Psoas muscle (tissue), 8 donors: ENCODE results near the gene WNT3A. TPM values are rescaled to one million over a fixed set of nuclear protein-coding genes. Genes with fewer than 3 reads are reported as not detected.

ENCODE experiments used
- ATAC-seq, 4 donors: fragments of 200-7000 bp; cut with Tn5 transposase; one replicate each; pipeline ENCODE4 v1.9.1; 2020; ENCODE audit warnings: moderate library complexity in 3 of 4, mild to moderate bottlenecking in 2 of 4
- DNase-seq, 2 donors: peaks; one replicate each; pipeline ENCODE4 v3.0.0-alpha.2; 2020
- H3K27ac ChIP-seq: fragments of 200-600 bp; one replicate; pipeline ENCODE4 v1.8.0; 2022
- H3K27me3 ChIP-seq, 3 donors: fragments of 200-600 bp in 1 of 3; one replicate each; pipeline versions ENCODE4 v1.6.1 to v1.8.0; 2013 to 2022; ENCODE audit warnings: low read length in 2 of 3, mild to moderate bottlenecking in 2 of 3, moderate library complexity in 1 of 3; ENCODE audit not compliant: insufficient read depth in 3 of 3
- H3K36me3 ChIP-seq, 2 donors: fragments of 200-600 bp in 1 of 2; one replicate each; pipeline versions ENCODE4 v1.6.1 to v1.8.0; 2013 to 2022; ENCODE audit warnings: low read depth in 1 of 2, mild to moderate bottlenecking in 1 of 2, moderate library complexity in 1 of 2; ENCODE audit not compliant: insufficient read depth in 1 of 2
- H3K4me1 ChIP-seq: fragments of 200-600 bp; one replicate; pipeline ENCODE4 v1.8.0; 2022
- H3K4me3 ChIP-seq: fragments of 200-600 bp; one replicate; pipeline ENCODE4 v1.8.0; 2022; ENCODE audit warnings: mild to moderate bottlenecking
- H3K9me3 ChIP-seq: fragments of 200-600 bp; one replicate; pipeline ENCODE4 v1.8.0; 2022
- WGBS, 3 donors: extraction: QIAGEN DNeasy Blood & Tissue Kit; methylation state at CpG; one replicate each; pipeline versions ENCODE4 v1.1.6 to v1.1.7; 2013; 5-methylcytosine and 5-hydroxymethylcytosine counted together
- intact Hi-C, 2 donors: fragments of 100-400 bp; cut with DNase I; formaldehyde crosslinking; loops; one replicate each; pipeline versions ENCODE4 v1.11.0 to v1.14.2; 2022
- polyA plus RNA-seq, 3 donors: library from polyadenylated mRNA; stranded (reverse); fragments of 200-250 nt; gene quantifications; one replicate each; pipeline ENCODE4 v1.2.3, GENCODE V29; 2013
- total RNA-seq, 4 donors: library from RNA; stranded (reverse); fragmentation: NEBNext Ultra II Directional in 2 of 4; extraction: Animal tissue kit (Norgen Biotek cat#: 25700) in 2 of 4; gene quantifications; one replicate each; pipeline versions ENCODE4 v1.2.1 to v1.2.4, GENCODE V29; 2021 to 2023
- TF ChIP-seq, protein P1 (sequence below): fragments of 200-600 bp; IDR thresholded peaks from one replicate; pipeline ENCODE4 v1.8.0; 2022; ENCODE audit warnings: antibody characterized with exemption
- donor health status: healthy with polysubstance abuse.
- donor health status: DM: no; HTN: no; CAD: no; lungs with moderate emphysema.
- donor health status: Bipolar disorder and iron deficiency.
- donor health status: healthy.
- donor health status: DM: yes; HTN: yes; CAD: no.
- donor health status: DM: no; HTN: no; CAD: no.
- donor health status: DM: no; HTN: no; CAD: no.
- donor health status: DM: yes; HTN: yes; CAD: no.

WNT3A gene
- total and polyA plus RNA-seq, 7 donors, result not detected

DNA sequence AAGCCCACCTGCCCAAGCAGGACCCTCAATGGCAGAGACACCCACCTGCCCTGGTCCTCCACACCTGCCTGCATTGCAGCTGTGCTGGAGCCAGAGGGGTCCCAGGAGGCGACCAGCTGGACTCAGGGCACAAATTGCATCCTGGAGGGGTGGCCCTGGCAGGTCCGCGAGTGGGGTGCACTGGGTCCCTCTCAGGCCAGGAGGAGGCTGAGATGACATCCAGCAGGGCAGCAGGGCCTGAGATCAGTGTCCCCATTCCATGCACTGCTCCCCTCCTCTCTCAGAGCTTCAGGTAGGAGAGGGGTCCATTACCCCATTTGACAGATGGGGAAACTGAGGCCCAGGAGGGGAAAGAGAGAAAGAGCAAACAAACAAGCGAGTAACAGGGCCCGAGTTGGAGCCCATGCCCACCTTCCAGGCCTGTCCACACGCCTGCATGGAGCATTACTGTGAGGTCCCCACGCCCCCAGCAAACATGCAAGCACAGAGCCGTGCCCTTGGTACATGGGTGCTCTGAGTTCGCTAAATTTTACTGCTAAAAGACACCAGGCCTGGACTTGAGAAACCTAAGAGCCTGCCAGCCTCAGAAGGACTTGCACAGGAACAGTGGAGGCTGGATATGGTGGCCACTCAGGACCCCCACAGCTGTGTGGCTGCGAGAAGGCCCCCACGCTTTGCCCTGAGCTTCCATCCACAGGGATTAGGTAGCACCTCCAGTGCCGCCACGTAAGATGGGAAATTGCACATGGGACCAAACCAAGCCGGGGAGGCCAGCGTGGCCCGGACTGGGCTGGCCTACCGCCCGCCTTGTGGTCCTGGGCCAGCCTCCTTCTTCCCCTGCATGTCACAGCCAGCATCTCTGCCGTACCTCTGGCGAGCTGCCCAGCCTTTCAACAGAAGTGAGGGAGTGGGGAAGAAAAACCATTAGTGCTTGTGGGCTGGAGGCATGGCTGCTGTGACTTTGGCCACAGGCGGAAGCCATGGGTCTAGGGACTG, 7.4 kb downstream of the WNT3A start:
- no peak overlapping the region for H3K4me3 ChIP-seq
- H3K27ac ChIP-seq, result no peak overlapping the region
- peaks cover 0 to 13% (median 5%) of the 10 kb centered on the region in 3 donors for H3K27me3 ChIP-seq
- no peaks in the 10 kb centered on the region for H3K9me3 ChIP-seq
- intact Hi-C loops, result no loop called here
- DNase-seq (peak in 1 of 2 donors; percentile 51), ATAC-seq (no peak)
- H3K4me1 ChIP-seq, result peaks cover 9% of the 10 kb centered on the region
- no peaks in the 10 kb centered on the region for H3K36me3 ChIP-seq
- TF ChIP-seq, protein P1, sequence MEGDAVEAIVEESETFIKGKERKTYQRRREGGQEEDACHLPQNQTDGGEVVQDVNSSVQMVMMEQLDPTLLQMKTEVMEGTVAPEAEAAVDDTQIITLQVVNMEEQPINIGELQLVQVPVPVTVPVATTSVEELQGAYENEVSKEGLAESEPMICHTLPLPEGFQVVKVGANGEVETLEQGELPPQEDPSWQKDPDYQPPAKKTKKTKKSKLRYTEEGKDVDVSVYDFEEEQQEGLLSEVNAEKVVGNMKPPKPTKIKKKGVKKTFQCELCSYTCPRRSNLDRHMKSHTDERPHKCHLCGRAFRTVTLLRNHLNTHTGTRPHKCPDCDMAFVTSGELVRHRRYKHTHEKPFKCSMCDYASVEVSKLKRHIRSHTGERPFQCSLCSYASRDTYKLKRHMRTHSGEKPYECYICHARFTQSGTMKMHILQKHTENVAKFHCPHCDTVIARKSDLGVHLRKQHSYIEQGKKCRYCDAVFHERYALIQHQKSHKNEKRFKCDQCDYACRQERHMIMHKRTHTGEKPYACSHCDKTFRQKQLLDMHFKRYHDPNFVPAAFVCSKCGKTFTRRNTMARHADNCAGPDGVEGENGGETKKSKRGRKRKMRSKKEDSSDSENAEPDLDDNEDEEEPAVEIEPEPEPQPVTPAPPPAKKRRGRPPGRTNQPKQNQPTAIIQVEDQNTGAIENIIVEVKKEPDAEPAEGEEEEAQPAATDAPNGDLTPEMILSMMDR, result no peak
- WGBS, 3 donors, result 68 to 72% (median 70%) methylated on average over 21 of the region's 21 CpGs

- H3K27me3 ChIP-seq, result peaks cover 0 to 4% (median 0%) of the 10 kb centered on the region in 3 donors
- WGBS, 3 donors, result 76 to 82% (median 79%) methylated on average over 20 to 21 of the region's 21 CpGs
- DNase-seq (peak in 1 of 2 donors; percentile 31), ATAC-seq (peak in 2 of 4 donors; percentile 43 to 56)
- H3K9me3 ChIP-seq, result no peaks in the 10 kb centered on the region
- no peak overlapping the region for H3K27ac ChIP-seq
- H3K4me1 ChIP-seq, result peaks cover 9% of the 10 kb centered on the region
- no peak overlapping the region for H3K4me3 ChIP-seq
- intact Hi-C loops, result no loop called here
- H3K36me3 ChIP-seq, result no peaks in the 10 kb centered on the region
- TF ChIP-seq, protein P1, result no peak
Measured at GRCh38 chr1:228015276-228016180, 8.7 kb downstream of the WNT3A start.

- ATAC-seq, result no peak
- Histone ChIP-seq H3K4me1 (peaks cover 9% of the 10 kb centered on the region), H3K4me3 (no peak overlapping the region), H3K27ac (no peak overlapping the region), H3K36me3 (no peaks in the 10 kb centered on the region), H3K27me3 (peaks cover 0 to 4% (median 0%) of the 10 kb centered on the region in 3 donors), H3K9me3 (no peaks in the 10 kb centered on the region)
- intact Hi-C loops, result no loop called here
- 92 to 100% (median 100%) methylated on average over 2 of the region's 2 CpGs for WGBS, 3 donors
- no peak for DNase-seq
- TF ChIP-seq, protein P1, result no peak
Measured at GRCh38 chr1:228016181-228016510, 9.3 kb downstream of the WNT3A start.

- Histone ChIP-seq H3K27ac (no peak overlapping the region), H3K4me3 (no peak overlapping the region), H3K9me3 (no peaks in the 10 kb centered on the region), H3K36me3 (no peaks in the 10 kb centered on the region), H3K4me1 (peaks cover 9% of the 10 kb centered on the region), H3K27me3 (peaks cover 0 to 2% (median 0%) of the 10 kb centered on the region in 3 donors)
- ATAC-seq, result no peak
- DNase-seq, result no peak
- 72 to 83% (median 76%) methylated on average over 12 of the region's 12 CpGs for WGBS, 3 donors
- intact Hi-C loops, result no loop called here
- TF ChIP-seq, protein P1, result no peak
Measured at GRCh38 chr1:228016653-228017355, 10.0 kb downstream of the WNT3A start.
